Endothelial cell of umbilical vein (primary cell): ENCODE data around the gene FNIP1. TPM values are rescaled to one million over a fixed set of nuclear protein-coding genes. Genes with fewer than 3 reads are reported as not detected.

ENCODE experiments used
- BruUV-seq: library from RNA; stranded (reverse); fragments of 400-500 nt; replicated peaks from 2 replicates; lab custom pipeline; 2021; lab: Mats Ljungman, UMichigan
- CTCF ChIA-PET: fragments of 300-600, 350-600 bp; sonication (Branson Sonifier 250); formaldehyde crosslinking; loops from one replicate; lab custom pipeline; 2021; ENCODE audit warnings: antibody characterized with exemption, inconsistent platforms; lab: Charles Lee
- POLR2A ChIA-PET: fragments of 300-600, 350-600 bp; sonication (Branson Sonifier 250); formaldehyde crosslinking; loops from one replicate; lab custom pipeline; 2021; ENCODE audit warnings: antibody characterized with exemption, inconsistent platforms; lab: Charles Lee
- DNase-seq: peaks from one replicate; pipeline ENCODE4 v3.0.0-alpha.2; 2011; ENCODE audit warnings: low read depth, low spot score
- FAIRE-seq: peaks from 2 replicates; lab custom pipeline; 2011; peaks lifted over from hg19 to GRCh38; lab: Jason Lieb, UNC
- H2AFZ ChIP-seq: 2 replicates; pipeline ENCODE4 v1.6.0; 2012; ENCODE audit warnings: low read depth, low read length, control low read depth, inconsistent platforms
- H3K27ac ChIP-seq: 2 replicates; pipeline ENCODE4 v1.5.1; 2011; ENCODE audit warnings: low read depth, mild to moderate bottlenecking, control low read depth, low read length, moderate library complexity; ENCODE audit not compliant: insufficient read depth
- H3K27me3 ChIP-seq, 2 experiments: 2 replicates each; pipeline versions ENCODE4 v1.6.0 to v1.6.1; 2011; ENCODE audit warnings: low read length in 2 of 2, mixed read lengths in 1 of 2; ENCODE audit not compliant: control insufficient read depth in 2 of 2, insufficient read depth in 2 of 2
- H3K36me3 ChIP-seq, 2 experiments: 2 replicates in 1 of 2; 3 replicates in 1 of 2; pipeline ENCODE4 v1.5.1; 2011; ENCODE audit warnings: low read length in 2 of 2, mild to moderate bottlenecking in 1 of 2, moderate library complexity in 1 of 2; ENCODE audit not compliant: control insufficient read depth in 2 of 2, insufficient read depth in 2 of 2; ENCODE audit errors: extremely low read depth in 1 of 2
- H3K4me1 ChIP-seq: 3 replicates; pipeline ENCODE4 v1.5.1; 2011; ENCODE audit warnings: mild to moderate bottlenecking, low read length; ENCODE audit not compliant: control insufficient read depth, insufficient read depth; ENCODE audit errors: extremely low read depth
- H3K4me2 ChIP-seq: 2 replicates; pipeline ENCODE4 v1.6.1; 2011; ENCODE audit warnings: low read length, control low read depth, mixed read lengths; ENCODE audit not compliant: insufficient read depth
- H3K4me3 ChIP-seq, 3 experiments: fragments of 200-600 bp in 1 of 3; sonication (generic), shearing (Covaris generic) in 1 of 3; replicated peaks in 1 of 3; 2 replicates each; pipeline ENCODE4 v1.5.1; 2011 to 2016; ENCODE audit warnings: control low read depth in 3 of 3, low read length in 3 of 3, mild to moderate bottlenecking in 2 of 3, inconsistent platforms in 1 of 3, low read depth in 1 of 3, moderate library complexity in 1 of 3; ENCODE audit not compliant: insufficient read depth in 1 of 3
- H3K79me2 ChIP-seq: 2 replicates; pipeline ENCODE4 v1.6.0; 2012; ENCODE audit warnings: low read length, inconsistent platforms; ENCODE audit not compliant: control insufficient read depth, insufficient read depth
- H3K9ac ChIP-seq: replicated peaks from 2 replicates; pipeline ENCODE3; 2011; ENCODE audit warnings: low read length, control low read depth; ENCODE audit not compliant: insufficient read depth; ENCODE audit errors: extremely low read depth
- H3K9me1 ChIP-seq: replicated peaks from 3 replicates; pipeline ENCODE4 v1.6.0; 2011; ENCODE audit warnings: mild to moderate bottlenecking, low read length; ENCODE audit not compliant: control insufficient read depth, insufficient read depth; ENCODE audit errors: extremely low read depth
- H3K9me3 ChIP-seq: replicated peaks from 2 replicates; pipeline ENCODE4 v1.5.1; 2012; ENCODE audit warnings: low read length, inconsistent platforms; ENCODE audit not compliant: control insufficient read depth, insufficient read depth
- H4K20me1 ChIP-seq: replicated peaks from 2 replicates; pipeline ENCODE3; 2011; ENCODE audit warnings: mild to moderate bottlenecking, low read length; ENCODE audit not compliant: control insufficient read depth, insufficient read depth; ENCODE audit errors: extremely low read depth
- CTCF ChIP-seq, 2 donors: IDR thresholded peaks; 1 replicate in 1 of 2; 2 replicates in 1 of 2; pipeline ENCODE4 v1.5.1; 2011; ENCODE audit warnings: low read length in 2 of 2, mild to moderate bottlenecking in 2 of 2, moderate library complexity in 2 of 2, control low read depth in 1 of 2, inconsistent platforms in 1 of 2, low read depth in 1 of 2; ENCODE audit not compliant: insufficient read depth in 1 of 2; ENCODE audit errors: extremely low read depth in 1 of 2
- EZH2 ChIP-seq: IDR thresholded peaks from 2 replicates; pipeline ENCODE4 v1.6.1; 2012; ENCODE audit warnings: borderline replicate concordance, low read depth, mild to moderate bottlenecking, moderate library complexity, low read length, inconsistent platforms; ENCODE audit not compliant: severe bottlenecking
- FOS ChIP-seq: IDR thresholded peaks from 2 replicates; pipeline ENCODE4 v1.6.1; 2011; ENCODE audit warnings: mild to moderate bottlenecking, low read length, moderate library complexity, borderline replicate concordance; ENCODE audit not compliant: insufficient read depth
- GATA2 ChIP-seq: IDR thresholded peaks from 2 replicates; pipeline ENCODE4 v1.7.0; 2011; ENCODE audit warnings: low read depth, mild to moderate bottlenecking, moderate library complexity, mixed read lengths, low read length; ENCODE audit not compliant: insufficient read length, insufficient read depth
- JUN ChIP-seq: IDR thresholded peaks from 2 replicates; pipeline ENCODE4 v1.6.1; 2011; ENCODE audit warnings: borderline replicate concordance, low read depth; ENCODE audit not compliant: insufficient read length, insufficient read depth
- MAX ChIP-seq: IDR thresholded peaks from 2 replicates; pipeline ENCODE4 v1.6.1; 2011; ENCODE audit not compliant: insufficient read depth, insufficient read length
- MYC ChIP-seq: IDR thresholded peaks from one replicate; pipeline ENCODE4 v1.6.1; 2011; ENCODE audit warnings: mild to moderate bottlenecking, low read depth, low read length
- POLR2A ChIP-seq: IDR thresholded peaks from 2 replicates; pipeline ENCODE4 v1.6.1; 2012; ENCODE audit warnings: low read depth, mild to moderate bottlenecking, control low read depth, low read length
- POLR2AphosphoS5 ChIP-seq: IDR thresholded peaks from 2 replicates; pipeline ENCODE4 v1.6.1; 2012; ENCODE audit warnings: low read depth, mild to moderate bottlenecking, control low read depth, low read length, moderate library complexity; ENCODE audit not compliant: insufficient read depth
- dilution Hi-C: fragments of 300-500 bp; cut with MboI; formaldehyde crosslinking; loops from one replicate; pipeline ENCODE4 v1.15.0; 2019; ENCODE audit warnings: low sequenced_read_pairs; ENCODE audit not compliant: extremely low pct_ligation_motif_present
- intact Hi-C: fragments of 100-400 bp; cut with micrococcal nuclease; formaldehyde crosslinking; loops from one replicate; pipeline ENCODE4 v1.10.0; 2022
- polyA plus RNA-seq, 4 experiments: library from polyadenylated mRNA; depleted of rRNA in 3 of 4; stranded (reverse) in 3 of 4; unstranded in 1 of 4; fragments of >200 nt; gene quantifications; 2 replicates each; pipeline versions ENCODE4 v1.2.1 to v1.2.3, GENCODE V29; 2011 to 2012; ENCODE audit warnings: missing spikeins in 1 of 4
- total RNA-seq: library from RNA; stranded (reverse); gene quantifications from 2 replicates; pipeline ENCODE4 v1.2.3, GENCODE V29; 2021

The FNIP1 gene
- total and polyA plus RNA-seq, 2 donors (not counting 3 experiments of a cell fraction or from before 2014, with no cell fraction given), result 5.9 to 27.3 TPM

- no peak for FAIRE-seq
- TF ChIP-seq GATA2, result no peak
- no peak for TF ChIP-seq EZH2
- TF ChIP-seq MAX, result no peak
- no peak for TF ChIP-seq JUN
- TF ChIP-seq CTCF (IDR thresholded peaks at IDR 0.05; ENCODE audit: extremely low read depth in 1 of 2, insufficient read depth in 1 of 2, low read depth in 1 of 2, low read length in 2 of 2), result no peak
- TF ChIP-seq POLR2AphosphoS5, result no peak
- no peak for TF ChIP-seq FOS
- no peak for TF ChIP-seq MYC
- TF ChIP-seq POLR2A, result no peak
- H3K9me3 ChIP-seq, result no peaks in the 10 kb centered on the region
- intact Hi-C loops (no loop called here), dilution Hi-C loops (no loop called here)
- no peak for DNase-seq
- H3K79me2 ChIP-seq, result peaks cover 82% of the 10 kb centered on the region
- H3K9ac ChIP-seq, result no peak overlapping the region
- H3K4me2 ChIP-seq, result no peak overlapping the region
- ChIA-PET CTCF (interaction anchor here (0.9 to 1.3 kb wide), 4 partner anchors 8 to 208 kb away, joined by 3 to 6 read pairs (median 3); no protein-coding TSS in a partner anchor), POLR2A (interaction anchor here (0.8 kb wide), 1 partner anchor 176 kb away, joined by 3 read pairs; no protein-coding TSS in a partner anchor)
- no peaks in the 10 kb centered on the region for H3K36me3 ChIP-seq
- no peak overlapping the region for H2AFZ ChIP-seq
- BruUV-seq, result no TSS peak
- no peaks in the 10 kb centered on the region for H4K20me1 ChIP-seq
- H3K9me1 ChIP-seq, result no peaks in the 10 kb centered on the region
- peaks cover 8% of the 10 kb centered on the region for H3K4me1 ChIP-seq
- H3K27me3 ChIP-seq, result no peaks in the 10 kb centered on the region
- no peak overlapping the region for H3K4me3 ChIP-seq
- H3K27ac ChIP-seq, result no peak overlapping the region
These were observed 165.9 kb downstream of the FNIP1 start for GRCh38 chr5:131630963-131631350.
